Measurements from ENCODE around the gene ROR1. TPM values are rescaled to one million over a fixed set of nuclear protein-coding genes. Genes with fewer than 3 reads are reported as not detected.

ROR1 gene
- total and polyA plus RNA-seq, 12 donors, result 2.9 to 36.2 (median 15.3) TPM

GRCh38 chr1:63898428-63899196 is 124.8 kb downstream of the ROR1 start:
- Histone ChIP-seq H3K4me3 (no peak overlapping the region), H3K4me1 (peaks cover 0 to 30% (median 8%) of the 10 kb centered on the region in 9 donors), H3K27me3 (no peaks in the 10 kb centered on the region), H3K36me3 (no peaks in the 10 kb centered on the region), H3K9me3 (peaks cover 0 to 5% (median 0%) of the 10 kb centered on the region in 11 donors), H3K27ac (no peak overlapping the region)
- no peak for ATAC-seq
- WGBS, 2 donors, result 83 to 93% methylated on average over 6 of the region's 6 CpGs
- no peak for DNase-seq
- no peak for TF ChIP-seq CTCF (IDR thresholded peaks at IDR 0.05)
- intact Hi-C loops (cut with DNase I), result no loop called here

GRCh38 chr1:63901094-63901493 is 127.3 kb downstream of the ROR1 start:
- Histone ChIP-seq H3K27me3 (no peaks in the 10 kb centered on the region), H3K36me3 (no peaks in the 10 kb centered on the region), H3K4me1 (peaks cover 0 to 17% (median 5%) of the 10 kb centered on the region in 9 donors), H3K27ac (no peak overlapping the region), H3K4me3 (no peak overlapping the region), H3K9me3 (peaks cover 0 to 5% (median 0%) of the 10 kb centered on the region in 11 donors)
- ATAC-seq (no peak), DNase-seq (no peak)
- intact Hi-C loops (cut with DNase I), result no loop called here
- TF ChIP-seq CTCF (IDR thresholded peaks at IDR 0.05), result no peak
- WGBS, 2 donors, result 87% methylated on average over 6 of the region's 6 CpGs

GRCh38 chr1:63902844-63903589 is 129.2 kb downstream of the ROR1 start:
- H3K9me3 ChIP-seq, result peaks cover 0 to under 1% (median 0%) of the 10 kb centered on the region in 11 donors
- no peak for DNase-seq
- H3K4me3 ChIP-seq, result no peak overlapping the region
- no peak for TF ChIP-seq CTCF (IDR thresholded peaks at IDR 0.05)
- WGBS, 2 donors, result 34 to 39% methylated on average over 4 of the region's 4 CpGs
- H3K27me3 ChIP-seq, result no peaks in the 10 kb centered on the region
- H3K4me1 ChIP-seq, result peaks cover 0 to 33% (median 8%) of the 10 kb centered on the region in 9 donors
- ATAC-seq, result peak in 1 of 8 donors; percentile 36
- H3K36me3 ChIP-seq, result no peaks in the 10 kb centered on the region
- no peak overlapping the region for H3K27ac ChIP-seq
- intact Hi-C loops (cut with DNase I), result no loop called here

- no peak overlapping the region for H3K27ac ChIP-seq
- DNase-seq (no peak), ATAC-seq (peak in 1 of 8 donors; percentile 24)
- peaks cover 0 to 41% (median 16%) of the 10 kb centered on the region in 9 donors for H3K4me1 ChIP-seq
- H3K36me3 ChIP-seq, result no peaks in the 10 kb centered on the region
- intact Hi-C loops (cut with DNase I), result no loop called here
- H3K27me3 ChIP-seq, result no peaks in the 10 kb centered on the region
- no peak overlapping the region for H3K4me3 ChIP-seq
- WGBS, 2 donors, result 77 to 85% methylated on average over 5 of the region's 5 CpGs
- H3K9me3 ChIP-seq, result no peaks in the 10 kb centered on the region
- TF ChIP-seq CTCF (IDR thresholded peaks at IDR 0.05), result no peak
Measured at GRCh38 chr1:63903947-63904610, 130.3 kb downstream of the ROR1 start.

All from heart right ventricle (tissue), 16 donors.